ENCODE measurements around the gene EXD3.
A peak's percentile ranks its signal among the peaks of the same experiment; 100 is the strongest.

Gene EXD3

GRCh38 chr9:137446851-137447471 lies 24.0 kb upstream of the EXD3 start:
- no peak for DNase-seq

GRCh38 chr9:137445930-137446431 lies 23.0 kb upstream of the EXD3 start:
- no peak for DNase-seq

DNA sequence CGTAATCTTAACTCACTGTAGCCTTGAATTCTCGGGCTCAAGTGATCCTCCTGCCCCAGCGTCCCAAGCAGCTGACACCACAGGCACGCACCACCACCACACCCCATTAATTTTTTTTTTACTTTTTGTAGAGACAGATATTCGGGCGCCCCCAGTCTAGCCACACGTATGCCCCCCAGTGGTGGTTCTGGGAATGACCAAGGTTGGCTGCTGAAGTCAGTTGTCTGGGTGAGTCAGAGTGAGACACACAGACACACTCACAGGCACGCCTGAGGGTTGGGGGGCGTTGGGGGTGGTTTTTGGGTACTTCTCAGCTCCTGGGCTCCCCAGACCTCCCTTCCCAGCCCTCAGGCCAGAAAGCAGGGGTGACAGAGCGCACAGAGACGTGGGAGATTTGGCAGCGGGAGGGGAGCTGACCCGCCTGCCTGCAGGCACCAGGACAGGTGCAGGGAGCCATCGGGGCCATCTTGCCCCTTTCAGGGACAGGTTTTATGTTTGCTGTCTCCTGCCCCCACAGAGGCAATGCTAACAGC lies 22.4 kb upstream of the EXD3 start:
- peak; percentile 78 for DNase-seq

DNA sequence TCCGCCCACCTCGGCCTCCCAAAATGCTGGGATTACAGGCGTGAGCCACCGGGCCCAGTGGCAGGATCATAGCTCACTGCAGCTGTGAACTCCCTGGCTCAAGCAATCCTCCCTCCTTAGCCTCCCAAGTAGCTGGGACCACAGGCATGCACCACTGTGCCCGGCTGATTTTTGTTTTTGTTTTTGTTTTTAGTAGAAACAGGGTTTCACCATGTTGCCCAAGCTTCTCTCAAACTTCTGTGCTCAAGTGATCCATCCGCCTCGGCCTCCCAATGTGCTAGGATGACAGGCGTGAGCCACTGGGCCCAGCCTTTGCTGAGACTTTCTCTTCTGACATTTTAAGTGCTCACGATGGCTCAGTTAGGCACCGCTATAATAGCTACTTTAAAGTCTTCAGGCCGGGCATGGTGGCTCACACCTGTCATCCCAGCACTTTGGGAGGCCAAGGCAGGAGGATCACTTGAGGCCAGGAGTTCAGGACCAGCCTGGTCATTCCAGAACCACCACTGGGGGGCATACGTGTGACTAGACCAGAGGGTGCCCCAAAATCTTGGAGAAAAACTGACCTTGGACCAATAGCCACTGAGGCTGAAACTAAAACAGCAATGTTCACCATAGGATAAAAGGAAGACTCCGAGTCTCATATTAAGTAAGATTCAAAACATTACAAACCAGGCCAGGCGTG lies 21.3 kb upstream of the EXD3 start:
- peak; percentile 12 for DNase-seq

GRCh38 chr9:137441935-137442321 lies 19.0 kb upstream of the EXD3 start:
- DNase-seq, result no peak

DNA sequence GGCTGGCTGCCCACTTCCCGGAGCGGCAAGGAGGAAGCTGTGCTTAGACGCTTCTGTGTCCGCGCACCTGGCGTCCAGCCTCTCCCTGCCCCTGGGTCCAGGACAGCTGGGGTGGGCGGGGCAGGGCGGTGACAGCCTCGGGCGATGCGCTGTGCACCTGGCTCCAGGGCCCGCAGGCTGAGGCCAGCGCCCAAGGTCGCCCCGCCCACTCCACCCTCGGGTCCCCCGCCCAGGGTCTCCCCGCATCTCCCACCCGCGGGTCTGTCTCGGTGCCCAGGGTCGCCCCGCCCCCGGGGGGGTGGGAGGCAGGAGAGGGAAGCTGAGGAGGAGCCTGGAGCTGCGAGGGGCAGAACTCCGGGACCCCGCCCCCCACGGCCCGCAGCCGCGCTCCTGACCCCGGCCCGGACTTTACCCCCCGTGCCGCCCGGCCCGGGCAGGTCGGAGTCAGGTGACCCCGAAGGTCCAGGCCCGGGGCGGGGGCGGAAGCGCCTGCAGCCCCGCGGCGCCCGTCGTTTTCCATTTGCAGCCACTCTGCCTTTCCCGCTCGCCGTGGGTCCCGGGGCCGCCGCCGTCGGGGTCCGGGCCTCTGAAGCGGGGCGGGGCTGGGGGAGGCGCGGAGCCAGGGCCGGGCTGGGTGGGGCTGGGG lies 18.4 kb upstream of the EXD3 start, which contains the start of gene ENTPD8:
Gene ENTPD8 (minus strand): TSS at position 69 of the 646 bp plus-strand sequence. CDS start 3,072 bp downstream, outside the sequence.
- peak; percentile 33 for DNase-seq

DNA sequence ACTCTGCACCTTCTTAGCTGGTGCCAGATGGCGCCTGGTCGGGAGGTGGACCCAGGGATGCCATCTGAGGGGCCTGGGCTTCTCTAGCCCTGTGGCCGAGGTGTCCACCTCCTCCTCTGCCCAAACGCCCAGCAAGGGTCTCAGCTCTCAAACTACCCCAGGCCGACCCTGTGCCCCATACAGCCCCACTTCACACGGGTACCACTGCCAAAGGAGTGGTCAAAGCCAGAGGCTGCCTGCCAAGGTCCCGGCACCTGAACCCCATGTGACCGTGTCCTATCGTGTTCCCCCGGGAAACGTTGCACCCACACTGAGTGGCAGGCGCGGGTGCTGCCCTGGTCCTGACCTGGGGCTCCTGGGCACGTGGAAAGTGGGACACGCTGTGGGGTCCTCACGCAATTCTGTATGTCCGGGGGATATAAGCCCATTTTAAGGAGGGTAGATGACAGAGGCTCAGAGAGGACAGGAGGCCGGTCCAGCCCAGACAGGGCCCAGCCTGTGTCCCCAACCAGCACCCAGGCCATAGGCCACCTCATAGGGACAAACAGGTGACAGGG lies 16.3 kb upstream of the EXD3 start:
- DNase-seq, result no peak

DNA sequence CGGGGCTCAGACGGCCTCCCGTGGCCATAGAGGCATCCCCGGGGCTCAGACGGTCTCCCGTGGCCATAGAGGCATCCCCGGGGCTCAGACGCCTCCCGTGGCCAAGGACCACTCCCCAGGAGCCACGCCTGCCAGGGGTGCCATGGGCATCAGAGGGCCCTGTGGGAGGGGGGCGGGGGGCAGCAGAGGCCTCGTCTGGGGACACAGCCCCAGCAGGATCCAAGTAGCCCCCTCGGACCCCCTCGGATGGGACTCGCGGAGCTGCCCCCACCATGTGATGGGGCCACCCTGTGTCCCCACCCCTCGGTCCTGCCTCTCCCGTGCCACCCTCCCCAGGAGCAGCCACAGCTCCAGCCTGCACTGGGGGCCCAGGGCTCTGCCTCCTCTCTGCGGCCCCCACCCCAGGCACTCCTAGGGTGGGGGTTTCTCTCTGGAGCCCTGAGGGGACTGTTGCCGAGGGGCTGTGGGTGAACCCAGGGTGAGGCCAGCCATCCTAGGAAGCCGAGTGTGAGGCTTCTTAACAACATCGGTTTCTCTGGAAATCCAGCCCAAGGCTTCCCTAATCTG lies 15.7 kb upstream of the EXD3 start:
- DNase-seq, result no peak

DNA sequence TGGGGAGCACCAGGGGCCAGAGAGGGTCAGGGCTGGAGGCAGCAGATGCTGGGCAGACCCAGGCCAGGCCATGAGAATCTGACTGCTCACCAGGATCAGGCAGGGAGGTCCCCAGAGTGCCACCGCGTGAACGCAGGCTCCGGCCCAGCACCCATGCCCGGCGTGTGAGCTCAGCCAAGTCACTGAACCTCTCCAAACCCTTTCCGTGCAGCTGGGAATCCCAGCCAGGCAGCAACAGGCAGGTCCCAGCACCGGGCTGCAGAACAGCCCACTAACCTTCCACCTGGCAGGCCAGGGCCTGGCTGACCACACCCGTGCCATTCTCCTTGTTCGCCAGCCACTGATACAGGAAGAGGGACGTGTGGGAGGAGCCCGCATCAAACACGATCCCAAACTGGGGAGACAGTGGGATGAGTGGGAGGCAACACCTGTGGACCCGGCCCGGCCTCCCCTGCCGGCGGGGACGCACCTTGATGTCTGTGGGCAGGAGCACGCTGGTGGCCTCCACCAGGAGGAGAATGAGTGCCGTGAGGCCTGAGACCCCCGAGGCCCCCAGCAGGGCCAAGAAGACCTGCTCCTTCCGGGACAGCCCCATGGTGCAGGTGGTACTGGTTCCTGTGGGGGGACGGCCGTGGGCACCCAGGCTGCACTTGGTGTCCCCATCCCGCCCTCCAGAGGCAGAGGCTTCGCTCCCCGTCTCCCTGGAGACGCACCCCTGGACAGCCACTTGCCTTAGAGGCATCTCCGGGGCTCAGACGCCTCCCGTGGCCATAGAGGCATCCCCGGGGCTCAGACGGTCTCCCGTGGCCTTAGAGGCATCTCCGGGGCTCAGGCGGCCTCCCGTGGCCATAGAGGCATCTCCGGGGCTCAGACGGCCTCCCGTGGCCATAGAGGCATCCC lies 15.0 kb upstream of the EXD3 start:
- no peak for DNase-seq

DNA sequence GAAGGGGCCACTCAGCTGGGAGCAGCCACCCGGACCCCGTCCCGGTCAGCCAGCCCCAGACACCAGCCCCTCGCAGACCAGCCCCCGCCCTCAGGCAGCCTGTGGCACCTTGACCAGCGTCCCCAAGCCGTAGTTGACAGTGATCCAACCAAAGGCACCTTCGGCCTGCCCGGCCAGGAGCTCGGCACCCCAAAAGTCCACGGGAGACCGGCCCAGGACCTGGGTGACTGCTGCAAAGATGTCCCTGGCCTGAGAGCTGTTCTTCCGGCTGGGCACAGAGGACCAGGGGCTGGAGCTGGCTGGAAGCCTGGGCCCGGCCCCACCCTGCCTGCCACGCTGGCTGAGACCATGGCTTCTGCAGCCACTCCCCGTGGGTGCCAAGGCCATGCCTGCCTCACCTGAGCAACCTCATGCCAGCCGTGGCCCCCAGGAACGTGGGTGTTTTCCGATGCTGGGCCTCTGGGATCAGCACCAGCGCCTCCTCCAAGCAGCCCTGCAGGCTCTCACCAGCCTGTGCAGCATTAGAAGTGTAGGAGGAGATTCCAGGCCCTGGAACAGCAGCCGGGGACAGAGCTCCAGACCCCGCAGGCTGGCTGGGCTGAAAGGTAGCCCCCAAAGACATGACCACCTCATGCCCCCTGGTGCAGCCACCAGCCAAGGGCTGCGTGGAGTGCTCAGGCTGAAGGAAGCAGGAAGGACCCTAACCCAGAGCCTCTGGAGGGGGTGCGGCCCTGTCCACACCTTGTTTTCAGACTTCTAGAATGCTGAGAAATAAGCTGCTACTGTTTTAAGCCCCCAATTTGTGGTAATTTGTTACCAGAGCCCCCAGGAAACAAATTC lies 14.0 kb upstream of the EXD3 start:
- no peak for DNase-seq

DNA sequence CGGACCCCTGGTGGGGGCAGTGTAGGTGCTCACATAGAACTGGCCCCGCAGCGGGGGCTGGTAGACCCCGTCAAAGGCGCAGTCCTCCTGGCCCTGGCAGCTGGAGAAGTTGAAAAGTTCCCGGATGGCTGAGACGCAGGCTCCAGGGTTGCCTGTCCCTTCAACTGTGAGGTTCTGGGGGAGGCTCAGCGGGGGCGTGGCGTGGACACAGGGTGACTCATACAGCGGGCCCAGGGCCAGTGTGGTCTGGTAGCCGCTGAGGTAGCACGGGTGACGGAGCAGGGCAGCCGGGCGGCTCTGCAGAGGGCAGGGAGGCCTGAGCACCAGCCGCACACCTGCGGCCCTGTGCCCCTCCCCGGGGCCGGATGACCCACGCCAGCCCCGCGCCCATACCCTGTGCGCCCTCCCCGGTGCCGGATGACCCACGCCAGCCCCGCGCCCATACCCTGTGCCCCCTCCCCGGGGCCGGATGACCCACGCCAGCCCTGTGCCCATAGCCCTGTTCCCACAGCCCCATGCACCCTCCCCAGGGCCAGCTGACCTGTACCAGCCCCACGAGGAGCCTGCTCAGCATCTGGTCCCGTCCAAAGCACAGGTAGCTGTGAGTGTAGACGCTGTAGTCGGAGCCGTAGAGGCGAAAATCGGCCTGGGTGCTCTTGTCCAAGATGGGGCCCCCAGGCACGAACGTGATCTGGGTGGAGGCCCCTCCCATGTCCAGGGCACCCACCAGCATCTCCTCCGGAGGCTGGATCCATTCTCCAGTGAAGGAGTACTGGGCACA lies 13.2 kb upstream of the EXD3 start:
- DNase-seq, result peak; percentile 77

GRCh38 chr9:137435381-137435891 lies 12.5 kb upstream of the EXD3 start:
- DNase-seq, result no peak

- DNase-seq, result no peak
These were observed 11.8 kb upstream of the EXD3 start for GRCh38 chr9:137434498-137435380.

- no peak for DNase-seq
These were observed 11.0 kb upstream of the EXD3 start for GRCh38 chr9:137433916-137434431.

DNA sequence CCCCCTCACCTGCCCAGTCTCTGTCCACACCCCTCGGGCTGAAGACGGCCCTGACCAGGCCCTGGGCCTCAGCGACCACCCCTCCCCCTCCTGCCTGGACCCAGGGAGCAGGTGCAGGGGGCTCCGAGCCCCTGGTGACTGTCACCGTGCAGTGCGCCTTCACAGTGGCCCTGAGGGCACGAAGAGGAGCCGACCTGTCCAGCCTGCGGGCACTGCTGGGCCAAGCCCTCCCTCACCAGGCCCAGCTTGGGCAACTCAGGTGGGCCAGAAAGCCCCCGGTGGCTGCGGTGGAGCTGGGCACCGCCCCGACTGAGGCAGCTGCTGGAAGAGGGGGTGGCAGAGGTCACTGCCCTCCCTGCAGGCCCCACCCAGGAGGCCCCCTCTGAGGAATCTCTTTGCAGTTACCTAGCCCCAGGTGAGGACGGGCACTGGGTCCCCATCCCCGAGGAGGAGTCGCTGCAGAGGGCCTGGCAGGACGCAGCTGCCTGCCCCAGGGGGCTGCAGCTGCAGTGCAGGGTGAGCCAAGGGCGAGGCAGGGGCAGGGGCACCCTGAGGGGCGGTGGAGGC lies 10.5 kb upstream of the EXD3 start:
- DNase-seq, result no peak

- no peak for DNase-seq
These were observed 9.9 kb upstream of the EXD3 start for GRCh38 chr9:137432687-137433348.

GRCh38 chr9:137431416-137431931 lies 8.5 kb upstream of the EXD3 start:
- no peak for DNase-seq
